Activated naive CD8-positive, alpha-beta T cell treated with anti-CD3 and anti-CD28 coated beads, Interleukin-2, amount 50 U/mL, for 24 hours (primary cell): Measurements from ENCODE around the gene GPR15LG.
A peak's percentile ranks its signal among the peaks of the same experiment; 100 is the strongest.
"Not testable (repeated sequence)": the region's sequence is repeated elsewhere in the genome, so short reads cannot be mapped to it uniquely, and the experiment has no call there.

Experiments
- ATAC-seq: fragments of 150-1000 bp; cut with Tn5 transposase; one replicate; pipeline ENCODE4 v1.10.0; 2021
- DNase-seq: peaks from one replicate; pipeline ENCODE4 v3.0.0; 2021
- H3K27ac Mint-ChIP-seq: one replicate; pipeline ENCODE4 v1.8.0; 2021; ENCODE audit warnings: mild to moderate bottlenecking, mixed read lengths
- H3K27me3 Mint-ChIP-seq: one replicate; pipeline ENCODE4 v1.8.0; 2021; ENCODE audit warnings: mixed read lengths
- H3K36me3 Mint-ChIP-seq: one replicate; pipeline ENCODE4 v1.8.0; 2021; ENCODE audit warnings: low read depth, mixed read lengths
- H3K4me1 Mint-ChIP-seq: one replicate; pipeline ENCODE4 v1.8.0; 2021; ENCODE audit warnings: mixed read lengths
- H3K4me3 Mint-ChIP-seq: one replicate; pipeline ENCODE4 v1.8.0; 2021; ENCODE audit warnings: mild to moderate bottlenecking, moderate library complexity, mixed read lengths
- H3K9me3 Mint-ChIP-seq: one replicate; pipeline ENCODE4 v1.8.0; 2021; ENCODE audit warnings: mixed read lengths

The GPR15LG gene

DNA sequence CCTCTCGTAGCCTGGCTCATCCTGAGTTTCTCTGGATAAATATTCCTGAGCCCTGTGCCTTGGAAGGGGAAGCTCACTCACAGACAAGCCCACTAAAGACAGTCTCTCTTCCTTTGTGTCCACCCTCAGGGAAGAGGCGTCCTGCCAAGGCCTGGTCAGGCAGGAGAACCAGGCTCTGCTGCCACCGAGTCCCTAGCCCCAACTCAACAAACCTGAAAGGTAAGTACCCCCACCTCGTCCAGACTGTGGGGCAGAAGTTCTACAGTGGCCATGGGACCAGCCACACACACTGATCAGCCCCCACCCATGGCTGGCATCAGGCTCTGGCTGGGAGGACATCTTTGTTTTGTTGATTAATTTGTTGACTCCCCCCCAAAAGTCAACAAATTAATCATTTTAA is 2.8 kb downstream of the GPR15LG start:
- H3K9me3 Mint-ChIP-seq: no peaks in the 10 kb centered on the region
- ATAC-seq: no peak
- H3K4me1 Mint-ChIP-seq: peaks cover 11% of the 10 kb centered on the region
- no peaks in the 10 kb centered on the region for H3K27me3 Mint-ChIP-seq
- DNase-seq: no peak
- no peaks in the 10 kb centered on the region for H3K36me3 Mint-ChIP-seq
- H3K27ac Mint-ChIP-seq: peak overlapping the region; percentile 67
- no peak overlapping the region for H3K4me3 Mint-ChIP-seq

DNA sequence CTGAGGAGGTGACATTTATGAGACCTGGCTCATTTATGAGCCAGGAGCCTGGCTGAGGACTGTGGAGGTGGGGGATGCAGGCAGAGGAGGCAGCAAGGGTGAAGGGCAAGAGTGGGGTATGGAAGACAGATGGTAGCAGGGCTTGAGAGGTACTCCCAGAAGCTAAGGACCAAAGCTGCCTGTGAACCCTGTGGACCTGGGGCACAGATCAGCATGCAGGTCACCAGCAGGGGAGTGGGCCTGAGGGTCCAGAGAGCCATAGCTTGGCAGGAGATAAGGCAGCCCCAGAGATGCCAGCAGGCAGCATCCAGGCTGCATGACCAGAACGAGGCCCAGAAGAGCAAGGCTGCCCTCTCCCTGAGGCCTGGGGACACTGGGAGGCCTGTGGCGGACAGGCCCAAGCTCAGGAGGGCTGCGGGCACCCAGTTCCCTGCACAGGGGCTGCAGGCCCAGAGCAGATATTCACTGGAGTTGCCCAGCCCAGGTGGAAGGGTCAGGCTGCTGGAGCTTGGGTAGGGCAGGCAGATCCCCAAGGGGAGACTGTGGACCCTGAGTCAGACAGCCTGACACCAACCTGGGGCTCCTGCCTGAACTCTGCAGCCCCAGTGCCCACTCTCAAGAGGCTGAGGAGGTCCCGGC is 3.4 kb downstream of the GPR15LG start:
- DNase-seq: no peak
- ATAC-seq: no peak
- Mint-ChIP-seq H3K27ac (peak overlapping the region; percentile 67), H3K27me3 (no peaks in the 10 kb centered on the region), H3K4me3 (no peak overlapping the region), H3K4me1 (peaks cover 11% of the 10 kb centered on the region), H3K36me3 (no peaks in the 10 kb centered on the region), H3K9me3 (no peaks in the 10 kb centered on the region)

DNA sequence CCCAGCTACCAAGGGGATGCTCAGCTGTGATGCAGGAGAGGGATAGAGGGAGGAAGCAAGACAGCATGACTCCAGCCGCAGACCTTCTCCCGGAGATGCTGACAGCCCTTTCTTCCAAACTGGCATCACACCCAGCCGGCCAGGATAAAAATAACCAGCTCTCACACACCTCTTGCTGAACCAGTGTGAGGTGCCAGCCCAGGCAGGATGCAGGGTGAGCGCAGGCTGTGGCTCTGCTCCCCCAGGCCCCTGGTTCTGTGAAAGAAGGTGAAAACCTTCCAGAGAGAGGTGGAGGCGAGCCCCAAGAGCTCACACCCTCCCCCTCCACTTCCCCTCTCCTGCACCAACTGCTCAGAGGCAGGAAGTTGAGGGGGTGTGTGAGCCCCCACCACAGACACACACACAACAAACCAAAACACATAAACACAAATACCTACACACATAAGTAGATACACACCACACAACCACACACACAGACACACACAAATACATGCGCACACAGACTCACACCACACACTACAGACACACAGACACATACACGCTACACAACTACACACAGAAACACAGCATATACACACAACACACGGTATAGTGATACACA is 4.0 kb downstream of the GPR15LG start:
- ATAC-seq (peak; percentile 49), DNase-seq (peak; percentile 20)
- no peaks in the 10 kb centered on the region for H3K9me3 Mint-ChIP-seq
- no peak overlapping the region for H3K27ac Mint-ChIP-seq
- peaks cover 11% of the 10 kb centered on the region for H3K4me1 Mint-ChIP-seq
- no peaks in the 10 kb centered on the region for H3K27me3 Mint-ChIP-seq
- no peak overlapping the region for H3K4me3 Mint-ChIP-seq
- no peaks in the 10 kb centered on the region for H3K36me3 Mint-ChIP-seq

DNA sequence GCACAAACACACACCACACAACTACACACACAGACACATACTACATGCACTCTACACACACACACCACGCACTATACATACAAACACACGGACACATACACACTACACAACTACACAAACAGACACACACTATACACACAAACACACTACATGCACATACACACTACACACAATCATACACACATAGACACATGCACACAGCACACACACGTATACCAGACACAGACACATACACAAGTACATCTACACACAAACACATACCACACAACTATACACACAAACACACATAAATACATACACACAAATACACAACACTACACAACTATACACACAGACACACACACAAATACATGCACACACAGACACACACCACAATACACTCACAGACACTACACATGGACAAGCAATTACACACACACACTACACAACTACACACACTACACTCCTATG is 4.6 kb downstream of the GPR15LG start:
- DNase-seq: no peak
- Mint-ChIP-seq H3K4me3 (no peak overlapping the region), H3K27me3 (no peaks in the 10 kb centered on the region), H3K4me1 (peaks cover 8% of the 10 kb centered on the region), H3K9me3 (no peaks in the 10 kb centered on the region), H3K27ac (no peak overlapping the region), H3K36me3 (no peaks in the 10 kb centered on the region)
- ATAC-seq: no peak

DNA sequence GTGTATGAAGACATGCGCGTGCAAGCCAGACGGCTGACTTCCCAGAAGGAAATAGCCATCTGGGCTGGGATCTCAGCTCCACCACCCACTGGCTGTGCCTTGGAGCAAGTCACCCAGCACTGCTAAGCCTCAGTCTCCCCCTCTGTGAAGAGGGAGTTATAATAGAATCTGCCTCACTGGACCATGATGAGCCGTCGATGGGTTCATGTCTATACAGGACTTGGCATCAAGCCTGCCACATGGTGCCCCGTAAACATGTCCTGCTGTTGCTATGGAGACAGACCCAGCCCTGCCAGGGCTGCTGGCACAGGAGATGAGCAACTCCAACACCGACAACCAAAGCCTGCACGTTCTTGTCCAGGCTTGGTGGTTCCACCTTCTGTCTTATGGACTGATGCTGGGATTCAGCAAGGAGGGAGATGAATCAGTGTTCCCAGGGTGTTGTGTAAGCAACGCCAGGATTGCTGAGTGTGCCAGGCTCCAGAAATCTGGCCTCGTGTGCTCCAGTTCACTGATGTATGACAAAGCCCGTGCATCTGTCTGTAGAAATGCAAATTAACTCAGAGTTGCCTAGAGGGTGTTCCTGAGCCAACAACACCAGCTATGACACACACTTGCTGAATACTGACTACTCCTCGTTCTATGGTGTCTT is 5.6 kb downstream of the GPR15LG start:
- Mint-ChIP-seq H3K36me3 (no peaks in the 10 kb centered on the region), H3K4me1 (peaks cover 8% of the 10 kb centered on the region), H3K27ac (no peak overlapping the region), H3K9me3 (no peaks in the 10 kb centered on the region), H3K27me3 (no peaks in the 10 kb centered on the region), H3K4me3 (no peak overlapping the region)
- DNase-seq (no peak), ATAC-seq (peak; percentile 47)

DNA sequence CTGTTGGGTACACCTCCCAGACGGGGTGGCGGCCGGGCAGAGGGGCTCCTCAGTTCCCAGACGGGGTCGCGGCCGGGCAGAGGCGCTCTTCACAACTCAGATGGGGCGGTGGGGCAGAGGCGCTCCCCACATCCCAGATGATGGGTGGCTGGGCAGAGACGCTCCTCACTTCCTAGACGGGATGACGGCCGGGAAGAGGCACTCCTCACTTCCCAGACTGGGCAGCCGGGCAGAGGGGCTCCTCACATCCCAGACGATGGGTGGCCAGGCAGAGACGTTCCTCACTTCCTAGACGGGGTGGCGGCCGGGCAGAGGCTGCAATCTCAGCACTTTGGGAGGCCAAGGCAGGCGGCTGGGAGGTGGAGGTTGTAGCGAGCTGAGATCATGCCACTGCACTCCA is 6.8 kb downstream of the GPR15LG start:
- H3K9me3 Mint-ChIP-seq, H3K4me1 Mint-ChIP-seq, H3K36me3 Mint-ChIP-seq, H3K27me3 Mint-ChIP-seq, DNase-seq, H3K4me3 Mint-ChIP-seq, ATAC-seq, H3K27ac Mint-ChIP-seq: not testable (repeated sequence)

DNA sequence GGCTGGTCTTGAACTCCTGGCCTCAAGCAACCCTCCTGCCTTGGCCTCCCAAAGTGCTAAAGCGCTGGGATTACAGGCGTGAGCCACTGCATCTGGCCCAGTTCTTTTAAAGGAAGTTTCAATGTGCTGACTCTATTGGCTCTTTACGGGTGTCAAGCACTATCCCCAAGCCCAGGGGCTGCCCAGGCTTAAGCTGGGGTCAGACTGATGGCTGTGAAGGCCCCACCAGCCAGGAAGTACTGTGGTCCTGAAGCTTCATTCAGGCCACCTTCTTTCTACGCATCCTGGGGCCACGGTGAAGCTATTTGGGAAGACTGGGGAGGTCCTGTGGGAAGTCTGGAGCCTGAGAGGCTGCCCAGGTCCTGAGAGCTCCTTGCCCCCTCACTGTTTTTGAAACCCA is 8.0 kb downstream of the GPR15LG start:
- H3K27me3 Mint-ChIP-seq: no peaks in the 10 kb centered on the region

DNA sequence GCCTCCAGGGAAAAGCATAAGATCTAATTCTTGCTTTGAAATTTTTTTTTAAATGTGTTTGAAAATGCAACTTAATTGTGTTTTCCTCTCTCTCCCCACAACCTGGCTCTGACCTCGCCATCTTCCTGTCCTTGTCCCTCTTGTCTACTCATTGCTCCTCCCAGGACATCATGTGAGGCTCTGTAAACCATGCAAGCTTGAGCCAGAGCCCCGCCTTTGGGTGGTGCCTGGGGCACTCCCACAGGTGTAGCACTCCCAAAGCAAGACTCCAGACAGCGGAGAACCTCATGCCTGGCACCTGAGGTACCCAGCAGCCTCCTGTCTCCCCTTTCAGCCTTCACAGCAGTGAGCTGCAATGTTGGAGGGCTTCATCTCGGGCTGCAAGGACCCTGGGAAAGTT is 10.9 kb downstream of the GPR15LG start:
- Mint-ChIP-seq H3K27me3 (no peaks in the 10 kb centered on the region), H3K36me3 (no peaks in the 10 kb centered on the region), H3K4me1 (no peaks in the 10 kb centered on the region), H3K9me3 (no peaks in the 10 kb centered on the region), H3K4me3 (no peak overlapping the region), H3K27ac (no peak overlapping the region)
- ATAC-seq (peak; percentile 31), DNase-seq (no peak)

More for the DNA sequence above, 8.0 kb downstream of the GPR15LG start:
- Mint-ChIP-seq H3K27ac (no peak overlapping the region), H3K4me1 (peaks cover 4% of the 10 kb centered on the region), H3K36me3 (no peaks in the 10 kb centered on the region), H3K9me3 (no peaks in the 10 kb centered on the region), H3K4me3 (no peak overlapping the region)
- DNase-seq (no peak), ATAC-seq (no peak)

DNA sequence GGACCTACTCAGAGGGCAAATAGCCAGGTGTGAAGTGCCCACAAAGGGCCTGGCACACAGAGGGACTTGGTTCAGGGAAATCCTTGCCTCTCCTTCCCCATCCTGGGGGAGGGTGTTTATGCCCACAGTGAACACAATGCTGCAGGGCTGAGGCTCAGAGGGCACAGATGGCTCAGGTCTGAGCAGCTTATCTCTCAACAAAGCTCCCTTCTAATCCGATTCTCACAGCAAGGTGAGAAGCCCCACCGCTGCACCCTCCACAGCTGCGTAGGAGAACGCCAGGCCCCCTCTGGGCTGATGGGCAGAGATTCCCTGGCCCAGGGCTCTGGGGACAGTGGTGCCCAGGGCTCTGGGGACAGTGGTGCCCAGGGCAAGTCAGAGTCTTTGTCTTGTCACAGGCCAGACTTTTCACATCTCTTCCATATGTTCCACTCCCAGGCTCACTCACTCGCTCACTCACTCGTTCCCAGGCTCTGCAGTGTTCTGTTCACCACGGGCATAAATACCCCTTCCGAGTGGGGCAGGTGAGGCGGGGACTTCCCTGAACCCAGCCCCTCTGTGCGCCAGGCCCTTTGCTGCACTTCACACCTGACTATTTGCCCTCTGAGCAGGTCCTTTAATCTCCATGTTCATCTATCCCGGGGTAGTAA is 12.1 kb downstream of the GPR15LG start:
- DNase-seq (no peak), ATAC-seq (no peak)
- Mint-ChIP-seq H3K9me3 (no peaks in the 10 kb centered on the region), H3K4me1 (no peaks in the 10 kb centered on the region), H3K4me3 (no peak overlapping the region), H3K27ac (no peak overlapping the region), H3K36me3 (no peaks in the 10 kb centered on the region), H3K27me3 (no peaks in the 10 kb centered on the region)

DNA sequence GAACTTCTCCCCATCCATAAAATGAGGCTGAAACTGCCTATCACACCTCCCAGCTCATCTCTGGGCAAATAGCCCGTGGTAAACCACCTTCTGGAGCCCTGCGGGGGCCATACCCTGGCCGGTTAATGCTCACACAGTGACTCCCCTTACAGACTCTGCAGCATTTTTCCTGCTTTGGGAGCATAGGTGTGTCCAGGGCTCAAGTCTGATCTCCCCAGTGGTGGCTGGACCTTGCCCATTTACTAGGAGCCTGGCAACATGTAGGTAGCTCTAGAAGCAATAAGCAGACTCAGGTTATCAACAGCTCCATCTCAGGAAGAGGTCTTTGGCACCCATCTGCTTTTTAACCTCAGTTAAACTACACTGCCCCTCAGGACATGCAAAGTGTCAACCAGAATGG is 15.2 kb downstream of the GPR15LG start:
- no peak overlapping the region for H3K4me3 Mint-ChIP-seq
- H3K27ac Mint-ChIP-seq: no peak overlapping the region
- H3K9me3 Mint-ChIP-seq: no peaks in the 10 kb centered on the region
- DNase-seq (no peak), ATAC-seq (no peak)
- peaks cover 7% of the 10 kb centered on the region for H3K4me1 Mint-ChIP-seq
- H3K27me3 Mint-ChIP-seq: peaks cover 8% of the 10 kb centered on the region
- H3K36me3 Mint-ChIP-seq: no peaks in the 10 kb centered on the region

DNA sequence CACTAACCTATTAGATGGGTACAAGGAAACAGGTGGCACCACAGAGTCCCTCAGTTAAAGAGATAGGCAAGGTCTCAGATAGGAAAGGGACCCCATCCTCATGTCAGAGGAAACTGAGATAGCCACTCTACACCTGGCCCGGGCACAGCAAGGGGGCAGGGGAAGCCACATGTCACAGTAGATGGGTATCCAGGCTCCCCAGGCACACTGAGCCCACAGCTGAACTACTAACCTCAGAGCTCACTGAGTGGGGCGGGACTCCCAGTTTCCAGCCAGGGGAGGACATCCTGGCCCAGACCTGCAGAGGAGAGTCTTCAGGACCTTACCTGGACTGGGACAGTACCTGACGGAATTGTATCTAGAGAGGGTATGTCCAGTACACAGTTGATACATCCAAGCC is 17.0 kb downstream of the GPR15LG start:
- Mint-ChIP-seq H3K36me3 (no peaks in the 10 kb centered on the region), H3K27ac (no peak overlapping the region), H3K27me3 (peaks cover 14% of the 10 kb centered on the region), H3K4me3 (no peak overlapping the region), H3K9me3 (no peaks in the 10 kb centered on the region), H3K4me1 (peaks cover 11% of the 10 kb centered on the region)
- ATAC-seq (no peak), DNase-seq (no peak)

DNA sequence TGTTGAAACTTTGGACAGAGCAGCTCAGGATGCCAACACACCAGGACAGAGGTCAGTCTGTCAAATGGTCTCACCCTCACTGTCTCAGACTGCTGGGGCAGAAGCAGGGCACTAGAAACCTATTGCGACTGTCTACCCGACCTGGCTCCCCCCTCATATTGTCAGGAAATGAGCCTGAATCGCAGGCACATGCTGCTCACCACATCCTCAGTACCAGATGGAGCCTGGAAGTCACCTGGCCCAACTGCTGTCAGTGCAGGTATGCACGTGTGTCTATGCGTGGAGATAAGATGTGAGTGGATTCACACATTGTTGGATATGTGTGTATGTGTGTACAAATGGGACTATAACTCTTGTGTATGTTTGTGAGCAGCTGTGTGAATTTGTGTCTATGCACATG is 17.5 kb downstream of the GPR15LG start:
- H3K27me3 Mint-ChIP-seq: peaks cover 19% of the 10 kb centered on the region
- H3K9me3 Mint-ChIP-seq: no peaks in the 10 kb centered on the region
- ATAC-seq: no peak
- H3K27ac Mint-ChIP-seq: no peak overlapping the region
- no peak overlapping the region for H3K4me3 Mint-ChIP-seq
- no peaks in the 10 kb centered on the region for H3K36me3 Mint-ChIP-seq
- no peak for DNase-seq
- H3K4me1 Mint-ChIP-seq: peaks cover 11% of the 10 kb centered on the region

DNA sequence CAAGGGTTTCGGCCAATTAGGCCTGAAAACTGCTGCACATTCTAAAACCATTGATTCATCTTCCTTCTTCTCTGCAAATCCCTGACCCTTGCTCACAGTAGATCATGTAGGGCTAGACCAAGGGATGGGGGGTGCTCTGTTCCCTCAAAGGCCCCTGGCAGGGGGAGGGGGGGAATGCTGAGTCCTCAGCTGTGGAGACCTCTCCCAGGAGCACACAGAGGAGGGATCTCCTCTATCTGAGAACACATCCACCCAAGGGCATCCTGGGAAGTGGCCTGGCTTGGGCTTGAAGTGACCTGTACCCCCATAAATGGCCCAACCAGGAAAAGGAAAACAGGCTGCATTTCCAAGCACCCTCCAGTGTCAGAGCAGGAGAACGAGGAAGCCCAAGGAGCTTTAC is 19.7 kb downstream of the GPR15LG start:
- Mint-ChIP-seq H3K9me3 (no peaks in the 10 kb centered on the region), H3K36me3 (no peaks in the 10 kb centered on the region), H3K27ac (no peak overlapping the region), H3K4me3 (no peak overlapping the region), H3K27me3 (peaks cover 31% of the 10 kb centered on the region), H3K4me1 (peaks cover 11% of the 10 kb centered on the region)
- ATAC-seq: no peak
- DNase-seq: no peak

DNA sequence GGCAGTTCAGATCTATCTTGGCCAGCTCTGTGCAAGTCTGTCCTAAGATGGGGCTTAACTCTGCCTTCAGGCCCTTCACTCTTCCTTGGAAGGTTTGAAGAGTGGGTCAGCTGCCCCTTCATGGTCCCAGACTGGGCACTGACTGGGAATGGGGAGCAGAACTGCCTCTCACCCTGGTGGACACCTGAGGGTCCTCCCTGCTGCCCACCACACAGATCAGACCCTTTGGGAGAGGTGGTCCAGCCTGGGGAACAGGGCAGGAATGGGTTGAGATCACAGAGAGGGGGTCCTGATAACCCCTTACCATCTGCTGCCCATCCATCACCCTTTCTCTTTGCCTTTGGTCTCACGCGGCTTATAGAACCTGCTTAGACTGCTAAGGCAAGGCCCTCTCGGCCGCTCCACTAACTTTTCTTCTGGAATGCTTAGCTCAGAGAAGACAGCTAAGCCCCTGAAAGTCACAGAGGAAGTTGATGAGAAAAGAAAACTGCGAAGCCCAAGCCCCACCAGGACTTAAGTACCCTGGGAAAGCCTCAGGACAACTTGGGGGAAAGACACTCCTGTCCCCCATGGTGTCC is 20.3 kb downstream of the GPR15LG start:
- H3K36me3 Mint-ChIP-seq: no peaks in the 10 kb centered on the region
- DNase-seq (no peak), ATAC-seq (no peak)
- no peak overlapping the region for H3K27ac Mint-ChIP-seq
- peak overlapping the region; percentile 32 for H3K4me3 Mint-ChIP-seq
- H3K9me3 Mint-ChIP-seq: no peaks in the 10 kb centered on the region
- peaks cover 11% of the 10 kb centered on the region for H3K4me1 Mint-ChIP-seq
- peaks cover 33% of the 10 kb centered on the region for H3K27me3 Mint-ChIP-seq
